ENCODE data around the gene DENND4C. TPM values are rescaled to one million over a fixed set of nuclear protein-coding genes. Genes with fewer than 3 reads are reported as not detected.
A peak's percentile ranks its signal among the peaks of the same experiment; 100 is the strongest.
"Not testable (repeated sequence)": the region's sequence is repeated elsewhere in the genome, so short reads cannot be mapped to it uniquely, and the experiment has no call there.

Gene DENND4C
- polyA plus RNA-seq, 1 donor, result 25.2 TPM

DNA sequence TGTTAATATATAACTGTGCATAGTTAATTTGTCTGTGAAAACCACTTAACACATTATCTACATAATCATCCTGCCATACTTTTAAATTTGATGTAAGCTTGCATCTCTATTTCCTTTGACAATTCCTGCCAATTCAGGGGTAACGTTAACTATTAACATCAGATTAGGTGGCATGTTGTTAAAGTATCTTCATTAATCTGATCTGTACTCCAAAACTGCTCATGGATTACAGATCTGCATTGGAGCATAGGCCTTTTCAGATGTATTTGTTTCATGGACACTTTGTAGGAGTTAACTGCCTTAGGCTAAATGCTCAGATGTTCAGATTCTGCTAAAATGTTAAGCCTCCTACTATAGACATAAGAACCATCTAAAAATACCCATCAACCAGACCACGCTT is 146.4 kb downstream of the DENND4C start:
- DNase-seq, result no peak

GRCh38 chr9:19378164-19378563 is 147.7 kb downstream of the DENND4C start:
- DNase-seq, result no peak

GRCh38 chr9:19378647-19379046 is 148.2 kb downstream of the DENND4C start:
- no peak for DNase-seq

- peak; percentile 6 for DNase-seq
Observed at GRCh38 chr9:19379283-19379682, 148.8 kb downstream of the DENND4C start.

- DNase-seq, result no peak
Observed at GRCh38 chr9:19379697-19380046, 149.2 kb downstream of the DENND4C start.

- no peak for DNase-seq
Observed at GRCh38 chr9:19380826-19381075, 150.3 kb downstream of the DENND4C start.

- DNase-seq, result no peak
Observed at GRCh38 chr9:19381656-19382055, 151.2 kb downstream of the DENND4C start.

- not testable (repeated sequence) for DNase-seq
Observed at GRCh38 chr9:19385212-19385611, 154.7 kb downstream of the DENND4C start.

DNA sequence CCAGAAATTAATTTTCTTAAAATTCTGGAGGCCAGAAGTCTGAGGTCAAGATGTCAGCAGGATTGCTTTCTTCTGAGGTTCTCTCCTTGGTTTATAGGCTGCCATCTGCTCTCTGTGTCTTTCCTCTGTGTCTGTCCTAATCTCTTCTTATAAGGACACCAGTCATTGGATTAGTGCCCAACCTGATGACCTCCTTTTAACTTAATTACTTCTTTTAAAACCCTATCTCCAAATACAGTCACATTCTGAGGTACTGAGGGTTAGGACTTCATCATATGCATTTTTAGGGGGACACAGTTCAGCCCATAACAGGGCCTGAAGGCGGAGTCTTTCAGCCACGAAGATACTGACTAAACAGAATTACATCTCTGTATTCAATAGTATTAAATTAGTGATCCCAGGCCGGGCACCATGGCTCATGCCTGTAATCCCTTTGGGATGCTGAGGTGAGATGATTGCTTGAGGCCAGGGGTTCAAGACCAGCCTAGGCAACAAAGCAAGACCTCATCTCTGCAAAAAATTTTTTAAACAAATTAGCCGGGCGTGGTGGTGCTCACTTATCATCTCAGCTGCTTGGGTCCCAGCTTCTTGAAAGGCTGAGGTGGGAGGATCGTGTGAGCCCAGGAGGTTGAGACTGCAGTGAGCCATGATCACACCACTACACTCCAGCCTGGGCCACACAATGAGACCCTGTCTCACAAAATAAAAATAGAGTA is 155.5 kb downstream of the DENND4C start:
- no peak for DNase-seq

DNA sequence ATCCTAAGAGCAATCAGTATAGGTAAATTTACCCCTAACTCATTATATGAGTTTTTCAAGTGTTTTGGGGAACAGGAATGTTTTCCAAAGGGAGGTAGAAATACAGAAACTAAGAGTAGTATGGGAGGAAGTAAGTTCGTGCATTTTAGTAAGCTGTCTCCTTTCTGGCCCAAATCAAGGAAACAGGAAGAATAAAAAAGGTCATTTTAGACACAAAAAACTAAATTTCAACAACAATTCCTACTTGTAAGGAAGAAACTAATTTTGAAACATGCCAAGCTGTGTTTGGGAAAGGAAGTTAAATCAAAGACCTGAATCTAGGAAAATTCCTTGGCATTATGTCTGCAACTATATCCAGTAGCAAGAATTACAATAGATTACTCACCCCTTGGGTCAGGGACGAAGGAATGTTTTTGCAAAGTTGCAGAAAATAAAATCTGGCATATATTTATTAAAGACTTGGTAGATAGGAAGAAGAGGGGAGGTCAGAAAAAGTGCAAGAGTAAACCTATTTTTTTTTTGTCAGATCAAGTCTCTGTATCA is 156.1 kb downstream of the DENND4C start:
- DNase-seq, result no peak

DNA sequence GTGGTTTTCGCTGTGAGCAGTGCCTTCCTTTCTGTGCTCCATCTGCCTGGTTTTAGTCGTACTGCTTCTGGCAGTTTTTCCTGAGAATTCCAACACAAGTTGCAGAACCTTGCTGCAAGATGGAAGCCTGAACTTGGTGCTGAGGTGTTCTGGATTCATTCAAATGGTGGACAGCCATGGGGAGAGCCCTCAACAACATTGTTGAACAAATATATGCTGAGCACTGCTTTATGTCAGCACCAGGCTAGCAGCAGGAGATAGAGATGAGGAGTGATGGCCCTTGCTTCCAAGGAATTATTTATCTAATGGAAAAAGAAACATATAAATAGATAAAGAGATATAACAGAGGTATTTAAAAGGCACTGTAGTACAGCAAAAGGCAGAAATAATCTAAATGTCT is 156.8 kb downstream of the DENND4C start:
- no peak for DNase-seq

- DNase-seq, result not testable (repeated sequence)
Observed at GRCh38 chr9:19389539-19389938, 159.0 kb downstream of the DENND4C start.

DNA sequence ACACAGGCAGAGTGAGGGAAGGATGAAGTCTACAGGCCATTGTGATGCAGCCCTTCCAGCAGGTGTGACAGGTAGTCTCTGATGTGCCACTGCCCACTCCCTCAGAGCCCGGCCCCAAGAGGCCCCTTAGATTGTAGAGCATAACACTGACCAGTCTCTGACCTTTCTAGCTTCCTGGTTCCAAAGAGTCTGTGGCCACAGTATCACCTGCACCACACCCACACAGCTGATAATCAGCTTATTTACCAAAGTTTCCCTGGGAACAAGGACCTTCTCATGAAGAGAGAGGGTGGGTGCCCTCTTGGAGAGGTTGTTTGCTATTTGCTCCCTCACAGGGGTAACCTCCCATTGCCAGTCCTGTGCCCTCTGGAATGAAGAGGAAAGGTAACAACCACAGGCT is 167.4 kb downstream of the DENND4C start:
- DNase-seq, result no peak

DNA sequence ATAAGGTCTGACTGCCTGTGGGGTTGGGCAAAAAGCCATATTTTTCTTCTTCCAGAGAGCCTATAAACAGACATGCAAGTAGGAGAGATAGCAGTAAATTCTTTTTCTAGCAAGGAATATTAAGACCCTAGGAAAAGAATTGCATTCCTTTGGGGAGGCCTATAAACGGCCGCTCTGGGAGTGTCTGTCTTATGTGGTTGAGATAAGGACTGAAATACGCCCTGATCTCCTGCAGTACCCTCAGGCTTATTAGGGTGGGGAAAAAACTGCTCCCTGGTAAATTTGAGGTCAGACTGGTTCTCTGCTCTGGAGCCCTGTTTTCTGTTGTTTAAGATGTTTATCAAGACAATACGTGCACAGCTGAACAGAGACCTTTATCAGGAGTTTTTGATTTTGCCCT is 172.7 kb downstream of the DENND4C start:
- not testable (repeated sequence) for DNase-seq

DNA sequence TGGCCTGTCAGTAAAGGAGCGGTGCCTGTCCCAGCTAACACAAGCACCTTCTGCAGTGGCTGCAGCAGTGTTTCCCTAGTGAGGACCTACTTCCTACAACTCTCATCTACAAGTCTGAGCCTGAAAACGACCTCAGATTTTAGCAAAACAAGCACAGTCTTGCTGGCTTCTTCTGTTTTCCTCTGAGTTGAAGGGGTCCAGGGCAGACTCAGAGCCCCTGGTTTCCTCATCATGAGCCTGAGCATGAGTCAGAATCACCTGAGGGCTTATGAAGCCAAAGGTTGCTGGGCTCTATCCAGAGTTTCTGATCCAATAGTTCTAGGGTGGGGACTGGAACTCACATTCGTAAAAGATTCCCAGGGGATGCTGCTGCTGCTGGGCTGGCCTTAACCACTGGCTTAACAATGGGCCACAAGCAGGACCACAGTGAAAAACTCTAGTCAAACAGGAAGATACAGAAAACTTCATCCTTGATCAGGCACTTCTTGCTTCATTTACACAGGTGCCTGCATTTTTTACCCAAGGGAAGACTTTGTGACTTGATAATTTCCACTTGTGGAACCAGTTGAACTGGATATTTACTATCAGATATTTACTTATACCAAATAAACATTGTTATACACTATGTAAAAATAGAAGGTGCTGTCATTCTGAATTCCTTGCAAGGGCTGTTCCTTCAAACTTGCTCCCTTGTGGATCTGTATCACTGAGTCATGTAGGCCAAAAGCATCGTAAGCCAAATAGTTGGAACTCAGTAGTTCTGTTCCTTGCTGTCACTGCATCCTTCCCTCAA is 174.0 kb downstream of the DENND4C start:
- DNase-seq, result no peak

DNA sequence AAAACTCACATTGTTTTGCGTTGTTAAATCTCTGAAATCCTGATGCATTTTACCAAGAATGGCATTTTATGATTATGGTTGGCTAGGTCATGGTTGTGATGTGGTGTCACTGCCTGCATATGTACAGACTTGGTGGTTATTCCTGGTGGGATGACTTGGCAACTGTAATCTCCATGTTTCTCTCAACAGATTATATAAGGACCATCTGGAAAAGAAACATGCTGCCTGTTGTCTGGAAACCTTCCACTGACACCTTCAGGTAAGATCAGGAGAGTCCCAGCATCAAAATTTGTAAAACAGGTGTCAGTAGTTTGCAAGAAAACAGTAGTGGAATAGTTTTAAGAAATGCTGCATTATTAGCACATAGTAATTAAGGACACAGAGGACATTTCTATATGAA is 175.3 kb downstream of the DENND4C start:
- DNase-seq, result no peak

GRCh38 chr9:19408316-19408692 is 177.8 kb downstream of the DENND4C start:
- DNase-seq, result no peak

DNA sequence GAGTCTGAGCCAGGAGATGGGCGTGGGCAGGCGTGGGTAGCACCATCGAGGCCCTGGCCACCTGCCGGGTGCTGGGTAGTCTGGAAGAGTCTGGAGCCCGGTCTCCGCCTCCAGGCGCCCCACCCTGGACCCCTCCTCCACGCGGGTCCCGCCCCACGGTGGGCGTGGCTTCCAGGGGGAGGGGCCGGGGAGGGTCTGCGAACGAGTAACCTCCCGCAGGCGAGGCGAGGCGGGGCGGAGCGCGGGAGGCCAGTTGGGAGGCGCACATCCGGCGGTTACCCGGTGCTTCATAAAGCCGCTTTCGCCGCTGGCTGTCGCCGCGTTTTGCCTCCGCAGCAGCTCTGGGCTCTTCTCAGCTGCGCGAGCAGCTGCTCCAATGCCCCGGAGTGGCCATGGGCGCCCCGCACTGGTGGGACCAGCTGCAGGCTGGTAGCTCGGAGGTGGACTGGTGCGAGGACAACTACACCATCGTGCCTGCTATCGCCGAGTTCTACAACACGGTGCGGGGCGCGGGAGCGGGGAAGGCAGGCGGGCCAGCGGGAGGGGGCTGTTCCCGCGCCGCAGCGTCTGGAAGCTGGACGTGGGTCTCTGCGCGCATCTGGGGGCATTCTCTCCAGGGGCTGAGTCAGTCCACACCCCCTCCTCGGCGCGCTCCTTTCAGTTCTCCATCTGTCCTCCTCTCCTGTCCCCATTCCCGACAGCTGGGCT is 178.4 kb downstream of the DENND4C start, which contains the start of gene ACER2:
TSS of gene ACER2 (plus strand) at position 317 of the 708 bp plus-strand sequence. CDS start at position 393, 76 bp downstream.
- peak; percentile 93 for DNase-seq

GRCh38 chr9:19409401-19410194 is 179.1 kb downstream of the DENND4C start:
- peak; percentile 15 for DNase-seq

DNA sequence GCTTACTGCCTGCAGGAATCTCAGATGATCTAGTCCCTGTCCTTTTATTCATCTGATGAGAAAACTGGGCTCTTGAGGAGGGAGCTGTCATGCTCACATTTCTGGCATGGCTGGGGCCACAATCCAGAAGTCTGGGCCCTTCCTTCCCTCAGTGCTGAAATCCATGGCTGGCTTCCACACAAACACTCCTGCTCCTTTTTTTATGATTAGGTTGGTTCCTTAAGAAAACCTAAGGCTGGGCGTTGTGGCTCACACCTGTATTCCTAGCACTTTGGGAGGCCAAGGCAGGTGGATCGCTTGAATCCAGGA is 179.7 kb downstream of the DENND4C start:
- DNase-seq, result no peak

DNA sequence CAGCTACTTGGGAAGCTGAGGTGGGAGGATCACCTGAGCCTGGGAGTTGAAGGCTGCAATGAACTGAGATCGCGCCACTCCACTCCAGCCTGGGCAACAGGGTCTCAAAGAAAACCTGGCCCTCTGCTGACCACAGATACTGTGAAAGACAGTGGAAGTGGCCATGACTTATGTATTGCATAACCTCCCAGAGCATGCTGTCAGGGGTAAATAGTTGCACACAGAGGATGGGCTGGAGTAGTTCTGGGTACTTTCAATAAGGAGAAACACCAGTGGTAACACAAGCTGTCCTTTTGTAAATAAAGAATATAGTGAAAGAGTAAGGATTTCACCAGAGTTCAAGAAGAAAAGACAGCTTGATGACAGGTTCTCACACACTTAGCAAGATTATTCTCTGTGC is 180.1 kb downstream of the DENND4C start:
- no peak for DNase-seq

GRCh38 chr9:19411316-19411715 is 180.8 kb downstream of the DENND4C start:
- no peak for DNase-seq

DNA sequence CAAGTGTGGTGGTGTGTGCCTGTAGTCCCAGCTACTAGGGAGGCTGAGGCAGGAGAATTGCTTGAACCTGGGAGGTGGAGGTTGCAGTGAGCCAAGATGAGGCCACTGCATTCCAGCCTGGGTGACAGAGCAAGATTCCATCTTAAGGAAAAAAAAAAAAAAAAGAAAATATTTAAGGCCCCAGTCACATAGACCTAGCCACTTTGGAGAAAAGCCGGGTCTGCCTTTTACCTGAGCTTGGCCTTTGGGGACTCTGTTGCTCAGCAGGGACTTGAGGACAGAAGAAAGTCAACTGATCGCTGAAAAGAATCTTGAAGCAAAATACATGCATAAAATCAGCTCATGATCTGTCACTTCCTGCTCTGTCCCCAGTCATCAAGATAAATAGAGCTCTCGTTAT is 183.0 kb downstream of the DENND4C start:
- not testable (repeated sequence) for DNase-seq

Data from hindlimb muscle (tissue), 1 donor.